Measurements from ENCODE around the gene MOSPD2.

DNA sequence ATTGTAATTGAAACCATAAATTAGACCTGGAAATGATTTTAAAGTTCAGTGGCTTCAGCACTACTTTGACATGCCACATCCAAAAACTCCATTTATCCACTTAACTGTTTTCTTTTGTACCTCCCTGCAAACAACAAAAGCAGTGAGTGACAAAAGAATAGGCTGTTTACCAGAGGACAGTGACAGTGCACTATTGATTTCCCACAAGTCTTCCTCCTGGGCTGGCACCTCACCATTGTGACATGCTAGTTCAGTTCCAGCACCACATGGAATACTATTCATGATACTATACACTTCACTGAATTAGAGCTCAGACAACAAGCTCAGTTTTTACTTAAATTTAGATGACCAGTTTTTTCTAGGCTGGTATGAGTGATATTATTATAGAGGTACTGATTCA lies 29.3 kb downstream of the MOSPD2 start:
- TF ChIP-seq, protein P1, sequence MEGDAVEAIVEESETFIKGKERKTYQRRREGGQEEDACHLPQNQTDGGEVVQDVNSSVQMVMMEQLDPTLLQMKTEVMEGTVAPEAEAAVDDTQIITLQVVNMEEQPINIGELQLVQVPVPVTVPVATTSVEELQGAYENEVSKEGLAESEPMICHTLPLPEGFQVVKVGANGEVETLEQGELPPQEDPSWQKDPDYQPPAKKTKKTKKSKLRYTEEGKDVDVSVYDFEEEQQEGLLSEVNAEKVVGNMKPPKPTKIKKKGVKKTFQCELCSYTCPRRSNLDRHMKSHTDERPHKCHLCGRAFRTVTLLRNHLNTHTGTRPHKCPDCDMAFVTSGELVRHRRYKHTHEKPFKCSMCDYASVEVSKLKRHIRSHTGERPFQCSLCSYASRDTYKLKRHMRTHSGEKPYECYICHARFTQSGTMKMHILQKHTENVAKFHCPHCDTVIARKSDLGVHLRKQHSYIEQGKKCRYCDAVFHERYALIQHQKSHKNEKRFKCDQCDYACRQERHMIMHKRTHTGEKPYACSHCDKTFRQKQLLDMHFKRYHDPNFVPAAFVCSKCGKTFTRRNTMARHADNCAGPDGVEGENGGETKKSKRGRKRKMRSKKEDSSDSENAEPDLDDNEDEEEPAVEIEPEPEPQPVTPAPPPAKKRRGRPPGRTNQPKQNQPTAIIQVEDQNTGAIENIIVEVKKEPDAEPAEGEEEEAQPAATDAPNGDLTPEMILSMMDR (IDR thresholded peaks at IDR 0.05) = no peak
- TF ChIP-seq POLR2A (IDR thresholded peaks at IDR 0.05) (no peak), EP300 (IDR thresholded peaks at IDR 0.05) (no peak)

Data from gastroesophageal sphincter (tissue), 3 donors.